ENCODE results near the gene TSC1.

TSC1 gene

DNA sequence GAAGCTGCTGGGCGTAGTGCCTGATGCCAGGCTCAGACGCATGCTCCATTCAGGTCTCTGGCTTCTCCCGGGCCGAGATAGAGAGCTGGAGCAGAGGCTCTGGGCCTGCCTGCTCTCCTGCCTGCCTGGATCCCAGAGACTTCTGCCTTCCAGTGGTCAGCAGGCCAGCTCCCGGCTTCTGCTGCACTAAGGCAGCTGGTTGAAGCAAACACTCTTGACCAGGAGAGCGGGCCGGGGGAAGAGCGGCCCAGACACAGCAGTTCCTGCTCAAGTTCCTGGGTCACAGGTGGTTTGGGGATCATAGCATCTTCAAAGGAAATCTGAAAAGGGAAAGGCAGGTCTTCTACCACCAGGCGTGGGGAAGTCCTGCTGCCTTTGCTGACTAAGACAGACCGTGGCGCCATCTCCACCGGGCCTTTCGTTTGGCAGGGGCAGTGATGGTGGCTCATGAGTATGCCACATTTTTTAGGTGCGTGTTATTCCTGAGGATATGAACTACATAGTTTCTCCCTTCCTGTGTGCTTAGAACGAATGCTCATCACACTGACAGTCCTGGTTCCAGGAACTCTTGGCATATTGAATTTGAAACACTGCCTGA is 97.4 kb downstream of the TSC1 start:
- CTCF ChIA-PET: interaction anchor here (4.0 kb wide), 1 partner anchor 55 kb away, joined by 27 read pairs; no protein-coding TSS in a partner anchor

DNA sequence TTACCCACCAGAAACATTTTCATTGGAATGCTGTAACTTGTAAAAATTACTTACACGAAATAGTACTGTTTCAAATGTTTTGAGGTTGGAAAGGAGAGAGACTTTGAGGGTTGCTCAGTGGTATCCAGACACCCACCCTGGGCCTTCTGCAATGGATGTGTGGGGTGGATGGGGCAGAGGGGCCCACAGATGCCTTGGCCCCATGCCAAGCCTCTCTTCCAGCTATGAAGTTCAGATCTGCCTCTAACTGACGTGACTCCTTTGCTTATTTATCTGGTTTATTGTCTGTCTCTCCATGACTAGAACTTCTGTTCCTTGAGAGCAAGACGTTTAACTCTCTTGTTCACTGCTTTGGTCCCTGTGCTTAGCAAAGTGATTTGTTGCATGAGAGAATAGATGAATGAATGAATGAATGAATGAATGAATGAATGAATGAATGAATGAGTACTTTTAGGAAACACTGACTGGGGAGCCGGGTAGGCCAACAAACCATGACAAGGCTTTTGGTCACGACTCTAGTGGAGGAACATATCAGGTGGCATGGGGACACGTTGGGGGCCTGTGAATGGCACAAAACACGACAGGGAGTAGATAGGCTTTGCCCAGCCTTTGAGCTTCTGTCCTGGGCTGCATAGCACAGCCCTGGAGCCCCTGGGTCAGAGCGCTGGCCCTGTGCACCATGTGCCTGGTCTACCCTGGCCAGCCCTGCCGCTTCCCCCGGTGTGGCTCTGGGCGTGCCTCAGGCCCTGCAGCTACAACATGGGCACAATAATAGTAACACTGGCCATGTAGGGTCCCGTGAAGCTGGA is 98.1 kb downstream of the TSC1 start:
- no peak for DNase-seq (ENCODE audit: extremely low spot score)
- TF ChIP-seq, protein P1, sequence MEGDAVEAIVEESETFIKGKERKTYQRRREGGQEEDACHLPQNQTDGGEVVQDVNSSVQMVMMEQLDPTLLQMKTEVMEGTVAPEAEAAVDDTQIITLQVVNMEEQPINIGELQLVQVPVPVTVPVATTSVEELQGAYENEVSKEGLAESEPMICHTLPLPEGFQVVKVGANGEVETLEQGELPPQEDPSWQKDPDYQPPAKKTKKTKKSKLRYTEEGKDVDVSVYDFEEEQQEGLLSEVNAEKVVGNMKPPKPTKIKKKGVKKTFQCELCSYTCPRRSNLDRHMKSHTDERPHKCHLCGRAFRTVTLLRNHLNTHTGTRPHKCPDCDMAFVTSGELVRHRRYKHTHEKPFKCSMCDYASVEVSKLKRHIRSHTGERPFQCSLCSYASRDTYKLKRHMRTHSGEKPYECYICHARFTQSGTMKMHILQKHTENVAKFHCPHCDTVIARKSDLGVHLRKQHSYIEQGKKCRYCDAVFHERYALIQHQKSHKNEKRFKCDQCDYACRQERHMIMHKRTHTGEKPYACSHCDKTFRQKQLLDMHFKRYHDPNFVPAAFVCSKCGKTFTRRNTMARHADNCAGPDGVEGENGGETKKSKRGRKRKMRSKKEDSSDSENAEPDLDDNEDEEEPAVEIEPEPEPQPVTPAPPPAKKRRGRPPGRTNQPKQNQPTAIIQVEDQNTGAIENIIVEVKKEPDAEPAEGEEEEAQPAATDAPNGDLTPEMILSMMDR (IDR thresholded peaks at IDR 0.05; ENCODE audit: control extremely low read depth, extremely low read depth, low read depth, missing control alignments): no peak
- ChIA-PET CTCF (interaction anchor here (4.0 kb wide), 1 partner anchor 56 kb away, joined by 27 read pairs; no protein-coding TSS in a partner anchor), POLR2A (interaction anchor here (1.1 kb wide), 1 partner anchor 176 kb away, joined by 4 read pairs; no protein-coding TSS in a partner anchor)

More for the DNA sequence above, 97.4 kb downstream of the TSC1 start:
- POLR2A ChIA-PET: interaction anchor here (1.1 kb wide), 1 partner anchor 175 kb away, joined by 4 read pairs; no protein-coding TSS in a partner anchor
- DNase-seq (ENCODE audit: extremely low spot score): no peak
- TF ChIP-seq, protein P1 (IDR thresholded peaks at IDR 0.05; ENCODE audit: control extremely low read depth, extremely low read depth, low read depth, missing control alignments): no peak

DNA sequence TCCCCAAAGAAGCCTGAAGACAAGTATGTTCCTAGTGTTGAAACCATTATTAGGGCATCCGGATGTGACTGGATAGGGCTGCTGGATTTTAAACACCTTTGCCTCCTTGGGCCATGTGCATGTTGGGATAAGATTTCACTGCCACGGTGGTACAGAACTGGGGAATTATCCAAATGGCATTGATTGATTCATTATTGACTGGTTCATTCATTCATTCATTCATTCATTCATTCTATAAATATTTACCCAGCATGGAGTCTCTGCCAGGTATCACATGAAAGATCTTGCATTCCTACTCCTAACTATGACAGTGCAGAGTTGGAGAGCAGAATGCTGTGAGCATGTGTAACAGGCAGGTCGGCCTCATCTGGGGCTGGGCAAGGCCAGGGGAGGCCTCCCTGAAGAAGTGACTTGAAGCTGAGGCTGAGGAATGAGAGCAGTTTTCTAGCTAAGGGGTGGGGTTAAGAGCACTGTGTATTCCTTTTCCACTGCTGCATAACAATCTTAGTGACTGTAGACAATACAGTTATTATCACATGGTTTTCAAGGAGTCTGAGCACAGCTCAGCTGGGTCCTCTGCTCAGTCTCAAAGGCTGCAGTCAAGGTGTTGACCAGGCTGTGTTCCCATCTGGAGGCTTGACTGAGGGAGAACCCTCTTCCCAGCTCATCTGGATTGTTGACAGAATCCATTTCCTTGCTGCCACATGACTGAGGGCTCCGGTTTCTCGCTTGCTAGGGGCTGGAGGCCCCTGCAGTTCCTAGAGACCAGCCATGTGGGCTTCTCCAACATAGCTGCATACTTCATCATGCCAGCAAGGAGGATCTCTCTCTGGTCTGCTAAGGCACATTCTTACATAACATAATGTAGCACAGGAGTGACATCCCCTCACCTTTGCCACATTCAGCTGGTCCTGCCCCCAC is 102.0 kb downstream of the TSC1 start:
- POLR2A ChIA-PET: no interaction called here
- DNase-seq (ENCODE audit: extremely low spot score): no peak
- TF ChIP-seq, protein P1 (IDR thresholded peaks at IDR 0.05; ENCODE audit: control extremely low read depth, extremely low read depth, low read depth, missing control alignments): no peak
- CTCF ChIA-PET: interaction anchor here (1.2 kb wide), 1 partner anchor 60 kb away, joined by 4 read pairs; no protein-coding TSS in a partner anchor

Data from GM10248 (cell line).